Testis (tissue), 2 donors: Measurements from ENCODE around the gene SARS2.

Experiments
- POLR2A ChIP-seq: fragments of 450-650 bp; IDR thresholded peaks from one replicate; pipeline ENCODE4 v1.6.1; 2017; ENCODE audit warnings: antibody characterized with exemption, mild to moderate bottlenecking, moderate library complexity
- TF ChIP-seq, protein P1 (sequence below), 3 experiments: fragments of 450-650 bp in 2 of 3; fragments of 200-600 bp in 1 of 3; sonication (generic) in 1 of 3; IDR thresholded peaks; one replicate each; pipeline ENCODE4 v1.5.1; 2016 to 2019; ENCODE audit warnings: antibody characterized with exemption in 3 of 3, mild to moderate bottlenecking in 2 of 3, moderate library complexity in 1 of 3

DNA sequence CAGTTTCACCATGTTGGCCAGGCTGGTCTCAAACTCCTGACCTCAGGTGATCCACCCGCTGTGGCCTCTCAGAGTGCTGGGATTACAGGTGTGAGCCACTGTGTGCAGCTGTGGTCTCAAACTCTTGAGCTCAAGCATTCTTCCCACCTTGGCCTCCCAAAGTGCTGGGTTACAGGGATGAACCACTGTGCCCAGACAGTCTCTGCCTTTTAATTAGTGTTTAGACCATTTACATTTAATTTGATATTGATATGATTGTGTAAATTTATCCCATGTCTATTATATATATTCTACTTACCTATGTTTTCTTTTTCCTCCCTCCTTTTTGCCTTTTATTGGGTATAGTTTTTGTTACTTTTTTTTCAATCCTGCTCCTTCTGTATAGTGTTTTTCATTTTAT is 28.9 kb downstream of the SARS2 start:
- TF ChIP-seq, protein P1, sequence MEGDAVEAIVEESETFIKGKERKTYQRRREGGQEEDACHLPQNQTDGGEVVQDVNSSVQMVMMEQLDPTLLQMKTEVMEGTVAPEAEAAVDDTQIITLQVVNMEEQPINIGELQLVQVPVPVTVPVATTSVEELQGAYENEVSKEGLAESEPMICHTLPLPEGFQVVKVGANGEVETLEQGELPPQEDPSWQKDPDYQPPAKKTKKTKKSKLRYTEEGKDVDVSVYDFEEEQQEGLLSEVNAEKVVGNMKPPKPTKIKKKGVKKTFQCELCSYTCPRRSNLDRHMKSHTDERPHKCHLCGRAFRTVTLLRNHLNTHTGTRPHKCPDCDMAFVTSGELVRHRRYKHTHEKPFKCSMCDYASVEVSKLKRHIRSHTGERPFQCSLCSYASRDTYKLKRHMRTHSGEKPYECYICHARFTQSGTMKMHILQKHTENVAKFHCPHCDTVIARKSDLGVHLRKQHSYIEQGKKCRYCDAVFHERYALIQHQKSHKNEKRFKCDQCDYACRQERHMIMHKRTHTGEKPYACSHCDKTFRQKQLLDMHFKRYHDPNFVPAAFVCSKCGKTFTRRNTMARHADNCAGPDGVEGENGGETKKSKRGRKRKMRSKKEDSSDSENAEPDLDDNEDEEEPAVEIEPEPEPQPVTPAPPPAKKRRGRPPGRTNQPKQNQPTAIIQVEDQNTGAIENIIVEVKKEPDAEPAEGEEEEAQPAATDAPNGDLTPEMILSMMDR (IDR thresholded peaks at IDR 0.05): no peak
- no peak for TF ChIP-seq POLR2A
